ENCODE results near the gene FBXL20.
"Not testable (repeated sequence)": the region's sequence is repeated elsewhere in the genome, so short reads cannot be mapped to it uniquely, and the experiment has no call there.

FBXL20 gene

DNA sequence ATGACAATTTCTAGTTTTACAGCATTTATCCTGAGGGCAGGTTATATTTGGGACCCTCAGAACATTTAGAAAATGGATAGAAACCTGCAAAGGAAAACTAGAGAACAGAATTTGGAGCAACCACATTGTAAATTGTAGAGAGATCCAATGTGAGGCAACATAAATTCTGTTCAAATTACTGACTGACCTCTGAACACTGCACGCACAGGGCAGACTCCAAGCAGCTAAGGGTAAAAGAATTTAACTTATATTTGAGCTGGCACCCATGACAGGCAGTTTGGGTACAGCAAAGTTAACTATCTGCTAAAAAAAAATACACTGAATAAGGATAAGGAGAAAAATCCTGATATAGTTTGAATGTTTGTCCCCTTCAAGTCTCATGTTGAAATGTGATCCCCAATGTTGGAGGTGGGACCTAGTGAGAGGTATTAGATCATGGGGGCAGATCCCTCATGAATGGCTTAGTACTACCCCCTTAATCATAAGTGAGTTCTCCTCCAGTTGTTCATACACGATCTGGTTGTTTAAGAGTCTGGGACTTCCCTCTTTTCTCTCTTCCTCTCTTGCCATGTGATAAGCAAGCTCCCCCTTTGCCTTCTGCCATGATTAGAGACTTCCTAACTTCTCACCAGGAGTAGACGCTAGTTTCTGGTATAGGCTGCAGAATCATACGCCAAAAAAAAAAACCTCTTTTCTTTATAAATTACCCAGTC lies 75.7 kb downstream of the FBXL20 start:
- DNase-seq = no peak

DNA sequence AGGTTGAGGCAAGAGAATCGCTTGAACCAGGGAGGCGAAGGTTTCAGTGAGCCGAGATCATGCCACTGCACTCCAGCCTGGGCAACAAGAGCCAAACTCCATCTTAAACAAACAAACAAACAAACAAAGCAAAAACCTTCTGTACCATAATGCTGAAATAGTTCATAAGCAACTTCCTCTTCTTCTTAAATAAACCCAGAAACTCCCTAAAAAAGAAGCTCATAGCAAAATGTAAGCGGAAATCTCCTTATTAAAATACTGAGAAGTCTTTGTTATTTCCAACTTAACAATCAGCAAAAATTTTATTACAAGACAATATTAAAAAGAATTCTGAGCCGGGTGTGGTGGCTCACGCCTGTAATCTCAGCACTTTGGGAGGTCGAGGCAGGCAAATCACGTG lies 82.8 kb downstream of the FBXL20 start:
- no peak for DNase-seq

DNA sequence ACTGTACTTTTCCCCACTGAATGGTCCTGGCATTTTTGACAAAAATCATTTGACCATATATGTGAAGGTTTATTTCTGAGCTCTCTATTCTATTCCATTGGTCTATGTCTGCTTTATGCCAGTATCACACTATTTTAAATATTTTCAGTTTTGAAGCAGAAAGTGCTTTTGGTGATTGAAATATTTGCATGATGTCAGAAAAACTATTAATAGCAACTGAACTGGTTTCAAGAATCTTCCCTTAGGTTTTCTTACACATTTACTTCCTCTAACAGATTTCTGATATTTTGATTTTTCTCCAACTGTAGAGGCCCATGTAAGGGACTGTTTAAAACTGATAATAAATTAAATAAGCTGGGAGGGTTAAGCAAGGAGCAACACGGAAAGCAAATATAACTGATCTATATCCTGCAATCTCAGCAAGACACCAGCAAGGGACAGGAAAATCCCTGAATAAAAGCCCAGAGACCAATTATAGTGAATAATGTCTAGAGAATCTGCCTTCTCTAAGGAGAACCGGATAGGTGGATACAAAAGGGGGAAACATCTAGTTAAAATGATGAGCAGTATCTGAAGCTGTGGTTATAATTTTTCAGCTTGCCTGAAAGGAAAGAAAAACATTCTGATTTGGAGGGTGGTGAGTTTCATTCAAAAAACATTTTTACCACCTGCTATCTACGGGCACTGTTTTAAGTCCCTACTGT lies 94.8 kb downstream of the FBXL20 start:
- DNase-seq = no peak

DNA sequence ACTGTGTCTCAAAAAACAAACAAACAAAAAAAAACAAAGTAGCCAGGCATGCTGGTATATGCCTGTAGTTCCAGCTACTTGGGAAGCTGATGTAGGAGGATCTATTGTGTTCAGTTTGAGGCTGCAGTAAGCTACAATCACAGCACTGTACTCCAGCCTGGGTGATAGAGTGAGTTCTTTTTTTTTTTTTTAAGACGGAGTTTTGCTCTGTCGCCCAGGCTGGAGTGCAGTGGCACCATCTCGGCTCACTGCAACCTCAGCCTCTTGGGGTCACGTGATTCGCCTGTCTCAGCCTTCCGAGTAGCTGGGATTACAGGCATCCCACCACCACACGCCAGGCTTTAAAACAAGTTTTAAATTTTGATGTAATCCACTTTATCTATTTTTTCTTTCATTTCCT lies 95.4 kb downstream of the FBXL20 start:
- no peak for DNase-seq

DNA sequence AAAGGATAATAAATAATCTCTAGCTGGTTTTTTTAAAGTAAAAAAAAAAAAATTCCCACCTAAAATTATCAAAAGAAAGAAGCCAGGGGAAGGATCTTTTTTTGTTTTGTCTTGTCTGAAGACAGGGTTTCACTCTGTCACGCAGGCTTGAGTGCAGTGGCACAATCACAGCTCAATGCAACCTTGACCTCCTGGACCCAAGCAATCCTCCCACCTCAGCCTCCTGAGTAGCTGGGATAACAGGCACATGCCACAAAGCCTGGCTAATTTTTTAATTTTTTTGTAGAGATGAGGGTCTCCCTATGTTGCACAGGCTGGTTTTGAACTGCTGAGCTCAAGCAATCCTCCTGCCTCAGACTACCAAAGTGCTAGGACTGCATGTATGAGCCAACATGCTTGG lies 97.2 kb downstream of the FBXL20 start:
- DNase-seq = no peak

DNA sequence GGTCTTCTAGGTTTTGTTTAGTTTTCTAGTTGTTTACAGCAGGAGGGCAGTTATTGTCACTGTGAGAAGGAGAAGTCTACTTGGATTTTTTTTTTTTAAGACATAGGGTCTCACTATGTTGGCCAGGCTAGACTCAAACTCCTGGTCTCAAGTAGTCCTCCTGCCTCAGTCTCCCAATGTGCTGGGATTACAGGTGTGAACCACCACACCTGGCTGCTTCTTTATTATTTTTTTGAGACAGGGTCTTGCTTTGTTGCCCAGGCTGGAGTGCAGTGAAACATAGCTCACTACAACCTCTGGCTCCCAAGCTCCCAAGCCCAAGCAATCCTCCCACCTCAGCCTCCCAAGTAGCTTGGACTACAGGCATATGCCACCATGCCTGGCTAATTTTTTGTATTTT lies 107.4 kb downstream of the FBXL20 start:
- DNase-seq = no peak

DNA sequence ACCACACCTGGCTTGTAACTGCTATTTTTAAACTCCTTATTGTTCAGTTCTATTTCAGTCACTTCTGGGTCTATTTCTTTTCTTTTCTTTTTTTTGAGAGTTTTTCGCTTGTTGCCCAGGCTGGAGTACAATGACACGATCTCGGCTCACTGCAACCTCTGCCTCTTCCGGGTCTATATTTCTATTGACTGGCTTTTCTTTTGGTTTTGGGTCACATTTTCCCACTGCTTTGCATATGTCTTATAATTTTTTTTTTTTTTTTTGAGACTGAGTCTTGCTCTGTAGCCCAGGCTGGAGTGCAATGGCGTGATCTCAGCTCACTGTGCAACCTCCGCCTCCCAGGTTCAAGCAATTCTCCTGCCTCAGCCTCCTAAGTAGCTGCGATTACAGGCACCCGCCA lies 108.9 kb downstream of the FBXL20 start:
- DNase-seq = not testable (repeated sequence)

DNA sequence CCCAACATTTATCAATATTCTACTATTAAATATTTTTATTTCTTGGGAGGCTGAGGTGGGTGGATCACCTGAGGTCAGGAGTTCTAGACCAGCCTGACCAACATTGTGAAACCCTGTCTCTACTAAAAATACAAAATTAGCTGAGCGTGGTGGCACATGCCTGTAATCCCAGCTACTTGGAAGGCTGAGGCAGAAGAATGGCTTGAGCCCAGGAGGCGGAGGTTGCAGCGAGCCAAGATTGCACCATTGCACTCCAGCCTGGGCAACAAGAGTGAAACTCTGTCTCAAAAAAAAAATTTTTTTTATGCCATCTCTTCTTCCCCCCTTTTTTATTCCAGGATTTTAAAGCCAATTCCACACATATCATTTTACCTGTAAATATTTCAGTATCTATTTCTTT lies 114.9 kb downstream of the FBXL20 start:
- DNase-seq = not testable (repeated sequence)

DNA sequence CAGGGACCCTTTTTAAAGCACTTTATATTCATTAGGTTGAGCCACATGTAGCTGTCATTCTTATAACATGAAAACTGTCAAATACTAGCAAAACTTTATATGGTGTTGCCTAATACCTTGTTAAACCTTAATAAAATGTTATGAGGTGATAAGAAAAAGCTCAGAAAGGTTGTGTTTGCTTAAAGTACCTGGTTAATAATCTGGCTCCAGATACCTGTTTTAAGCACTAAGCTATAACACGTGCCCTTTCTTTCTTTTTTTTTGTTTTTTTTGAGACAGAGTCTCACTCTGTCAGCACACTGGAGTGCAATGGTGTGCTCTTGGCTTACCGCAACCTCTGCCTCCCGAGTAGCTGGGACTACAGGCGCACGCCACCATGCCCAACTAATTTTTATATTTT lies 116.7 kb downstream of the FBXL20 start:
- no peak for DNase-seq

DNA sequence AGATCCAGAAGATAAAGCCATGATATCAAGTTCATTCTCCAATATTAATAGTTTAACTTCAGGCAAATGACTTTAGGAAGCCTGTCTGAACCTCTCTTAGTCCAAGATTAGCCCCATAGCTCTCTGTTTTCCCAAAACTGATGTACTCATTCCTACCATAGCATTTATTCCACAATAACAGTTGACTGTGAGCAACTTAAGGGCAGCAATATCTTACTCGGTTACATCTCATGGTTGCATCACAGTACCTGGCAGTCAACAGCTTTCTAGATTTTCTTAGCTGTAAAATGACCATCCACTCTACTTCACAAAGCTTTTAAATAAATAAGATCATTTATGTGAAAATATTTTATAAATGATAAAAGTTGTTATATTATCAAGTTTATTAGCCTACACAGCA lies 117.5 kb downstream of the FBXL20 start:
- DNase-seq = no peak

DNA sequence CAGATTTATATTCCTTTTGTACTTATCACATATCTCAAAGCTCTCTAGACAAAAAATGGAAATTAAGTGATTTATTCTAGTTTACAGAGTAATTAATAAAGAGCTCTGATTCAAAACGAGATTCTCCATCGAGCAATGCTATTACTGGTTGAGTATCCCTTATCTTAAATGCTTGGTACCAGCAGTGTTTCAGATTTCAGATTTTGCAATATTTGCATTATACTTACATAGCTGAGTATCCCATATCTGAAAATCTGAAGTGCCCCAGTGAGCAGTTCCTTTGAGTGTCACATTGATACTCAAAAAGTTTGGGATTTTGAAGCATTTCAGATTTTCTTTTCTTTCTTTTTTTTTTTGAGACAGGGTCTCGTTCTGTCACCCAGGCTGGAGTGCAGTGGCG lies 118.3 kb downstream of the FBXL20 start:
- no peak for DNase-seq

DNA sequence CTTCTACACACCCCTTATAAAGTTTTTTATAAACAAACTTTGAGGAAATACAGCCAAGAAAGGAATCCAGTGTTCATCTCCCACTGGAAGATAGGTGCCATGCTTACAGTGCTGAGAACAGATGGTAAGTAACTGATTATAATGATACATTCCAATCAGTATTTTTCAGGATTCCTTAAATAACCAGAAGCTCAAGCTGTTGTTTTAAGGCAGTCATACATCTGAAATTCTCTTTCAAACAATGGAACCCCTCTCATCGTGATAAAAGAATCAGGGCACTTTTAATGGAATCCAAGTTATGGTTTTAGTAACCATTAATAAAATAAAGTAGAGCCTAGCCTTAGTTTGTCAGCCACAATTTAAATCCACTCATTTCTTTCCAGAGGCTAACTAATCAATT lies 119.6 kb downstream of the FBXL20 start:
- DNase-seq = no peak

DNA sequence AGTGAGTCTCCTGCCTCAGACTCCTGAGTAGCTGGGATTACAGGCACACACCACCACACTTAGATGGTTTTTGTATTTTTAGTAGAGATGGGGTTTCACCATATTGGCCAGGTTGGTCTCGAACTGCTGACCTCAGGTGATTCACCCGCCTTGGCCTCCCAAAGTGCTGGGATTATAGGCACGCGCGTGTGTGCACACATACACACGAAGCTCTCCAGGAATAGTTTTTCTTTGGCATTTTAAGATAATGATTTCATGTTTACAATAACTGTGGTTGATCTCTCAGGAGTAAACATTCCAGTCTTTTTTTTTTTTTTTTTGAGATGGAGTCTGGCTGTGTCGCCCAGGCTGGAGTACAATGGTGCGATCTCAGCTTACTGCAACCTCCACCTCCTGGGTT lies 123.2 kb downstream of the FBXL20 start:
- DNase-seq = not testable (repeated sequence)

DNA sequence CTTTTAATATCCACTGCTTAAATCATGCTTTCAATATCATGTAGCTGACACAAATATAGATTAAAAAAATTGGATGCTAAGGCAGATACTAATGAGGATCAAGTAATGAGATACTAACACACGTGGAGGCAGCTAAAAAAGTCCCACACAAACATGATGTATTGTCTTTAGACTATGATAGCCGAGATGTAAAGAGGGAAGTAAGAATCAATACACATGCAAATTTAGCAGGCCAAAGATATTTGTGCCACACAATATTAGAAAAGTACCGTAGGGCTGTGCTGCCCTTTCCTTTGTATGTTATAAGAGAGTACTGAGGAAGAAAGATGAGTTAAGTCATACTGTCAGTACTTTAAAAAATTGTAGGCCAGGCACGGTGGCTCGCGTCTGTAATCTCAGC lies 124.3 kb downstream of the FBXL20 start:
- no peak for DNase-seq

DNA sequence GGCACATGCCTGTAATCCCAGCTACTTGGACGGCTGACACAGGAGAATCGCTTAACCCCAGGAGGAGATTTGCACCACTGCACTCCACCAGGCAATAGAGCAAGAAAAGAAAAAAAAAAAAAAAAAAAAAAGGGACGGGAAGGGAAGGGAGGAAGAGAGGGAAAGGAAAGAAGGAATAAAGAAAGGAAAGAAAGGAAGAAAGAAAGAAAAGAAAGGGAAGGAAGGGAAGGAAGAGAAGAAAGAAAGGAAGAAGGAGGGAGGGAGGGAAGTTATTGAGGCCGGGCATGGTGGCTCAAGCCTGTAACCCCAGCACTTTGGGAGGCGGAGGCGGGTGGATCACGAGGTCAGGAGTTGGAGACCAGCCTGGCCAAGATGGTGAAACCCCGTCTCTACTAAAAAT lies 125.3 kb downstream of the FBXL20 start:
- no peak for DNase-seq

DNA sequence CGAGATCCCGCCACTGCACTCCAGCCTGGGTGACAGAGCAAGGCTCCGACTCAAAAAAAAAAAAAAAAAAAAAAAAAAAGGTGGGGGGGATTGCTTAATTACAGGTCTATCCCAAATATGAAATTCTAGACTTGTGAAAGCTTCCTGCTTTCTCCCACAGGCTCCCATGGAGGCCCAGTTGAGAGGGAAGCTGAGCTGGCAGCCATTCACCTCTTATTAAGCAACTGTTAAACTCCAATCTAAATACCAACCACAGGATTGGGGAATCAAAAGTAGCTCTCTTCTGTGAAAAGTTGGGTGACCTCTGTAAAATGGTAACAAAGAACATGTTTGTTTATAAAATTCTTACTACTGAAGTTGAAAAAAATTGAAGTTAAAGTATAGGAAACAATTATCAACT lies 129.9 kb downstream of the FBXL20 start:
- DNase-seq = no peak

DNA sequence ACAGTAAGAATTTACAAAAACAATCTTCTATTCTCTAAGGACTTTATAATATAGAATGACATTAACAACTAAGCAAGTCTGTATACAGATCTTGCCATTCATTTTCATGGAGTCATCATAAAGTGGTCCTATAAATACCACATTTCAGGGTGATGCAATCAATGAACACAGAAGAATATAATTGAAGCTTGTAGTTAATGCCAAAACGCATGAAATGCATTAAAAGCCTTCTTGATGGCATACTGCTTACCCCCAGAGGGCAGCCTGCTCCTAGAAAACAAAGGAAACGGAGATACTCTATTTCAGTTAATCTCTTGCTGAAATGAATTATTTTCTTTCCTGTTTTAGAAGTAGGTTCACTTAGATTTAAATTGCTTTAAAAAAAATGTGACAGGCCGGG lies 130.5 kb downstream of the FBXL20 start:
- DNase-seq = no peak

DNA sequence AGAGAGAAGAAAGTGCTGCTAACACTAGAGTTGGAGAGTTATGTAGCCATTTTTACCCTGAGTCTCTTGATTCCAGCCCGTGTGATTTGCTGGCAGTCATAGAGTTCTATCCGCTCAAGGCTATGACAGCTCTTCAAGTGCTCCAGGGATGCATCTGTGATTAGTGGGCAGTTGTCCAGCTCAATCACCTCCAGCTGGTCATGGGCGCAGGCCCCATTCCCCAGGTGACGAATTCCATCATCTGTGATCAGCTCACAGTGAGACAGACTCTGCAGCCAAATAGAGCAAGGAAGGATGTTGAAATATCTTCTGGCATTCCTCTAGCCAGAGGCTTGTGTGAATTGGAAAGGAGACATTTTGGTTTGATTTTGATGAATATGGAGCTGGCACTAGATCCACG lies 137.3 kb downstream of the FBXL20 start:
- DNase-seq = no peak

DNA sequence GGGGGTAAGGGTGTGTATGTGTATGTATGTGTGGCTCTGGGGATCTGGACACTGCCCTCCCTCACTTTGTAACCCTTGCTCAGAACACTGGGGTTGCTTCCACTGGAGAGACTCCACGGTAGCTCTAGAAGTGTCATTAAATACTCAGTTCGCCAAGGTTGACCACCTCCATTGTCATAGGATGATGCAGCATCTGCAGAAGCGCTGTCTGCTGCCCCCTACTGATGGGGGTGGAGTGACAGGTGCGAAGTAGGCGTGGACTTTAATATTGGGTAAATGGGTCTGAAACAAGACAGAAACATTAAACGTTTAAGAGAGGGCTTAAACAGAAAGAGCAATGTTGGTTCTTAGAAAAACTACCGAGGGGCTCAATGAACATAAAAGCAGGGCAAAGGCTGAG lies 140.1 kb downstream of the FBXL20 start:
- DNase-seq = peak; percentile 29

DNA sequence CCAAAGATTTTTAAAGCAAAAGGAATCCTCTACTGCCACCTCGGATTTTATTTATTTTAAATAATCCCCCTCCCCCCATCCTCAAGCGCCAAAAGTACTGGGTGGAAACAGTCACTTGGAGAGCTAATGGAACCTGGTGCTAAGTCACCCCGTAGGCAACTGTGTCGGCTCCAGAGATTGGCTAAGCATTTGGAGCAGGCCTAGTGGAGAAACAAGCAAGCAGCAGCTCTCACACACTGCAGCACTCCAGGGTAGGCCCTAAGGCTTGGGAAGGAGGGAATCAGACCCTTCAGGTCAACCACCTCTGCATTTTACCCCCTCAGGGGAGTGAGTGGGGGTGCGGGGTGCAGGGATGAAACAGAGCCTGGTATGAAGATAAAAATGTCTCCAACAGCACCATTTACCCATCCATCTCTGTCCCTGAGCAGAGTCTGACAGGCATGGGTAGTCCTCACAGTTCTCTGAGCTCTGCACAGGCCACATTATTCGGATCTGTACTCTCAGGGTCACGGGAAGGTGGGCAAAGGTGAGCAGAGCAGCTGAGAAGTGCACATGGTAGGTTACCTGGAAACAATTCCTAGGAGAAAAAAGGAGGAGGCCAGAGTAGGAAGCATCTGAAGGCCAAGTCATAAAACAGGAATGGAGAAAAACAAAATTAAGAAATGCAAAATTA lies 148.5 kb downstream of the FBXL20 start:
- no peak for DNase-seq

DNA sequence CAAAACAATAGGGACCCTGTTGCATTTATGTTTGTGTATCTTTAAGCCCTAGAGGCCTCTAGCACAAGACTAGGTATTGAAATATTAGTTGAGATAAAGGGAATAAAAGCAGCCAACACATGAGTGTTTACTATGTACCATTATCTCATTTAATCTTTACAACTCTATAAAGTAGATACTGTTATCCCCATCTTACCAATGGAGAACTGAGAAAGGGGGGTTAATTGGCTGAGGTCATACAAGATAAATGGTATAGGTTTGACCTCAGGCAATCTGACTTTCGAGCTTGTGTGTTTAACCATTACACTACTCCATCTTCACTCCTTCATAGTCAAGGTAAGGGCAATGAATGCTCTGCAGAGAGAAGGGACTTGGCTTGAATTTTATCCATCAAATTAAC lies 149.4 kb downstream of the FBXL20 start:
- no peak for DNase-seq

DNA sequence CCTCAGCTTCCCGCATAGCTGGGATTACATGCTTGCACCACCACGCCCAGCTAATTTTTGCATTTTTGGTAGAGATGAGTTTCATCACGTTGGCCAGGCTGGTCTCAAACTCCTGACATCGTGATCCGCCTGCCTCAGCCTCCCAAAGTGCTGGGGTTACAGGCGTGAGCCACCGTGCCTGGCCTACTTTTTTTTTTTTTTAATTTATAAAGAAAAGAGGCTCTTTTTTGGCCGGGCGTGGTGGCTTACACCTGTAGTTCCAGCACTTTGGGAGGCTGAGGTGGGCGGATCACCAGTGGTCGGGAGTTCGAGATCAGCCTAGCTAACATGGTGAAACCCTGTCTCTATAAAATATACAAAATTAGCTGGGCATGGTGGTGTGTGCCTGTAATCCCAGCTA lies 151.3 kb downstream of the FBXL20 start:
- not testable (repeated sequence) for DNase-seq

DNA sequence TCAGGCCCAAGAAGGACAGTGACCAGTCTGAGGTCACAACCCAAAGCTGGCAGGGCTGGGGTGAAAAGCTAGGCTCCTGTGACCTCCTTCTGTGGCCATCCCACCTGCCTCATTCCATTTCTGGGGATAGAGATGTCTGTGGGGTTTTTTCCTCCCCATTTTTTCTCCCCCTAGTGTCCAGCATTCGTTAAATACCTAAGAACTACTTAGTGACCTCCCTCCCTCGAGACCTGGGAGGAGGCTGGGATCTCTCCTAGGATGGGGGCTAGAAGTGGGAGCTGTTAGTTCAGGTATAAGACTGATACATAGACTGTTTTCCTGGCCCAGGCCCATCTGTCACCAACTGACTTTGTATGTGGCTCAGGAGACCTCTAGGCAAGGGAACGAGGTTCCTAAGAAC lies 155.2 kb downstream of the FBXL20 start:
- DNase-seq = no peak

Measured in activated T-cell treated with anti-CD3 and anti-CD28 coated beads, Interleukin-2, amount 50 U/mL, for 1 hour (primary cell).